Hepatocyte (in vitro differentiated cells): Measurements from ENCODE around the gene GBP7. TPM values are rescaled to one million over a fixed set of nuclear protein-coding genes. Genes with fewer than 3 reads are reported as not detected.
A peak's percentile ranks its signal among the peaks of the same experiment; 100 is the strongest.
"Not testable (repeated sequence)": the region's sequence is repeated elsewhere in the genome, so short reads cannot be mapped to it uniquely, and the experiment has no call there.

ENCODE experiments used
- DNase-seq: peaks from one replicate; pipeline ENCODE4 v3.0.0-alpha.2; 2016; ENCODE audit warnings: low spot score
- H2AFZ ChIP-seq: fragments of 200-600 bp; sonication (generic); 2 replicates; pipeline ENCODE4 v1.6.0; 2016; ENCODE audit warnings: antibody characterized with exemption, mild to moderate bottlenecking
- H3K27ac ChIP-seq: fragments of 200-600 bp; sonication (generic); 2 replicates; pipeline ENCODE4 v1.5.1; 2016; ENCODE audit warnings: mild to moderate bottlenecking
- H3K27me3 ChIP-seq: fragments of 200-600 bp; sonication (generic); 2 replicates; pipeline ENCODE4 v1.6.1; 2016
- H3K36me3 ChIP-seq: fragments of 200-600 bp; sonication (generic); replicated peaks from 2 replicates; pipeline ENCODE4 v1.5.1; 2016; ENCODE audit warnings: low read depth; ENCODE audit not compliant: insufficient read depth
- H3K4me1 ChIP-seq: fragments of 200-600 bp; sonication (generic); 2 replicates; pipeline ENCODE4 v1.5.1; 2016; ENCODE audit warnings: mild to moderate bottlenecking, moderate library complexity; ENCODE audit not compliant: insufficient read depth
- H3K4me2 ChIP-seq: fragments of 200-600 bp; sonication (generic); 2 replicates; pipeline ENCODE4 v1.6.0; 2016
- H3K4me3 ChIP-seq: fragments of 200-600 bp; sonication (generic); 2 replicates; pipeline ENCODE4 v1.5.1; 2016; ENCODE audit warnings: mild to moderate bottlenecking
- H3K79me2 ChIP-seq: fragments of 200-600 bp; sonication (generic); 2 replicates; pipeline ENCODE4 v1.6.0; 2017; ENCODE audit warnings: mild to moderate bottlenecking
- H3K9me2 ChIP-seq: fragments of 200-600 bp; sonication (generic); replicated peaks from 2 replicates; pipeline ENCODE4 v1.6.0; 2017; ENCODE audit warnings: mild to moderate bottlenecking; ENCODE audit not compliant: insufficient read depth
- H3K9me3 ChIP-seq: fragments of 200-600 bp; sonication (generic); 2 replicates; pipeline ENCODE4 v1.5.1; 2016; ENCODE audit warnings: low read depth, mild to moderate bottlenecking
- H4K20me1 ChIP-seq: fragments of 200-600 bp; sonication (generic); 2 replicates; pipeline ENCODE4 v1.6.0; 2016; ENCODE audit warnings: mild to moderate bottlenecking; ENCODE audit not compliant: insufficient read depth, poor library complexity, severe bottlenecking
- EZH2 ChIP-seq: fragments of 200-600 bp; sonication (generic); IDR thresholded peaks from 2 replicates; pipeline ENCODE4 v1.6.1; 2016; ENCODE audit warnings: antibody characterized with exemption, mild to moderate bottlenecking, borderline replicate concordance
- EZH2phosphoT487 ChIP-seq: fragments of 200-600 bp; sonication (generic); IDR thresholded peaks from one replicate; pipeline ENCODE4 v1.6.1; 2018; ENCODE audit warnings: antibody characterized with exemption, mild to moderate bottlenecking, low read depth, moderate library complexity; ENCODE audit not compliant: unreplicated experiment, severe bottlenecking
- WGBS: methylation state at CpG from one replicate; pipeline ENCODE4 v1.1.6; 2016; ENCODE audit warnings: low lambda C conversion rate; ENCODE audit errors: missing lambda C conversion rate; 5-methylcytosine and 5-hydroxymethylcytosine counted together
- polyA plus RNA-seq: library from polyadenylated mRNA; unstranded; fragments of >200 nt; fragmentation: Nextera tagmentation; extraction: Ambion mirVana; gene quantifications from 2 replicates; pipeline ENCODE4 v1.2.1, GENCODE V29; 2016
- total RNA-seq: library from RNA; depleted of rRNA; stranded (reverse); fragments of >200 nt; gene quantifications from 2 replicates; pipeline ENCODE4 v1.2.3, GENCODE V29; 2014
- TF ChIP-seq, protein P1 (sequence below): fragments of 200-600 bp; sonication (generic); IDR thresholded peaks from 2 replicates; pipeline ENCODE4 v1.5.1; 2016; ENCODE audit warnings: antibody characterized with exemption, mild to moderate bottlenecking; ENCODE audit not compliant: poor library complexity

GBP7 gene
- total and polyA plus RNA-seq, 2 experiments from 2014 or later, result 0.27 to 0.63 TPM

DNA sequence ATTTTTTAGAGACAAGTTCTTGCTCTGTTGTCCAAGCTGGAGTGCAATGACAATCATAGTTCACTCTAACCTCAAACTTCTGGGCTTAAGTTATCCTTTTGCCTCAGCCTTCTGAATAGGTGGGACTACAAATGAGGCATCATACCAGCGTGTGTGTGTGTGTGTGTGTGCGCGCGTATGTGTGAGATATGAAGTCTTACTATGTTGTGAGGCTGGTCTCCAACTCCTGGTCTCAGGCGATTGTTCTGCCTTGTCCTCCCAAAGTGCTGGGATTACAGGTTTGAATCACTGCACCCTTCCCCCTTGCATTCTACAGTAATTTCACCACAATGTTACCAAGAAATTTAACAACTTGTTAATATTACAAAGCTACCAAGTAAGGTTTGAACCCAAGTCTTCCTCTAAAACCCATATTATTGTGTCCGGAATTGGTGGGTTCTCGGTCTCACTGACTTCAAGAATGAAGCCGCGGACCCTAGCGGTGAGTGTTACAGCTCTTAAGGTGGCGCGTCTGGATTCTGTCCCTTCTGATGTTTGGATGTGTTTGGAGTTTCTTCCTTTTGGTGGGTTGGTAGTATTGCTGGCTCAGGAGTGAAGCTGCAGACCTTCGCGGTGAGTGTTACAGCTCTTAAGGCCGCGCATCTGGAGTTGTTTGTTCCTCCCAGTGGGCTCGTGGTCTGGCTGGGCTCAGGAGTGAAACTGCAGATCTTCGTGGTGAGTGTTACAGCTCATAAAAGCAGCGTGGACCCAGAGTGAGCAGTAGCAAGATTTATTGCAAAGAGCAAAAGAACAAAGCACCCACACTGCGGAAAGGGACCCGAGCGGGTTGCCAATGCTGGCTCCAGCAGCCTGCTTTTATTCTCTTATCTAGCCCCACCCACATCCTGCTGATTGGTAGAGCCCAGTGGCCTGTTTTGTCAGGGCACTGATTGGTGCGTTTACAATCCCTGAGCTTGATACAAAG, 48.9 kb downstream of the GBP7 start:
- DNase-seq, H4K20me1 ChIP-seq, H3K27me3 ChIP-seq, H3K9me3 ChIP-seq, H3K4me3 ChIP-seq, H3K9me2 ChIP-seq, H3K36me3 ChIP-seq, H3K79me2 ChIP-seq, H2AFZ ChIP-seq: not testable (repeated sequence)
- WGBS, result 82% methylated on average over 23 of the region's 23 CpGs
- H3K27ac ChIP-seq, result peak overlapping the region; percentile 78
- H3K4me2 ChIP-seq, result peak overlapping the region; percentile 39
- H3K4me1 ChIP-seq, result peaks cover 25% of the 10 kb centered on the region

DNA sequence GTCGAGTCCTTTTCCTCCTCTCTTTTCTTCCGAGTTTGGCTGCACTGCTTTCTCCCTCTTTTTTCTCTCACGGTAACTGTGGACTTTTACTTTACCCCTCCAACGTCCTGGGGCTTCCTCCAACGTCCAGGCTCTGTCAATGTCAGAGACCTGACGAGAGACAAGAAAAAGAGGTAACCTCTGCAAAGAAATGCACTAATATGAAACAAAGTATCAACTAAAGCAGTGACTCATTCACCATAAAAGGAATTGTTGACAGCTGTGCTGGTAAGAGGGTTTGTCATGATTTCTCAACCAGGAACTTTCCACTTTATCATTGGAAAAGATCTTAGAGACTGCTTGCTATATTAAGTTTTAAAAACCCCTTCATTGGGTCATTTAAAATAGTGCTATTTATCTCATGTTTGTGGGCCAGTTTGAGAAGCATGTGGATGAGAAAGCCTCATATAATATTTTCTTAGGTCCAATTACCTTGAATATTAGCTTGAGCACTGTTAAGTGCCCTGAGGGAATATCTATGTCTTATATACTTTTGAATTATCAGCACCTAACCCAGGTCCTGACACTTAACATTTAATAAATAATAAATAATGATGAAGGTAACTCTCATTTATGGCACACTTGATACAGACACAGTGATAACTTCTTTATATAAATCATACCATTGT, 49.8 kb downstream of the GBP7 start, which contains the start of gene GBP2:
Gene GBP2, minus strand, starts transcription at position 202 of the 668 bp plus-strand sequence. CDS start 4,148 bp downstream, outside the sequence.
- Histone ChIP-seq H3K27ac (peak within 1 kb of the TSS; percentile 87), H3K4me2 (peak within 1 kb of the TSS; percentile 70), H4K20me1 (no peaks in the 10 kb centered on the region), H3K27me3 (no peaks in the 10 kb centered on the region), H2AFZ (peak within 1 kb of the TSS; percentile 38), H3K9me3 (no peaks in the 10 kb centered on the region), H3K4me1 (peaks cover 25% of the 10 kb centered on the region), H3K9me2 (no peaks in the 10 kb centered on the region), H3K4me3 (no peak within 1 kb of the TSS), H3K36me3 (no peaks in the 10 kb centered on the region), H3K79me2 (peaks cover 9% of the 10 kb centered on the region)
- DNase-seq, result peak; percentile 77
- TF ChIP-seq EZH2, result no peak
- TF ChIP-seq, protein P1, sequence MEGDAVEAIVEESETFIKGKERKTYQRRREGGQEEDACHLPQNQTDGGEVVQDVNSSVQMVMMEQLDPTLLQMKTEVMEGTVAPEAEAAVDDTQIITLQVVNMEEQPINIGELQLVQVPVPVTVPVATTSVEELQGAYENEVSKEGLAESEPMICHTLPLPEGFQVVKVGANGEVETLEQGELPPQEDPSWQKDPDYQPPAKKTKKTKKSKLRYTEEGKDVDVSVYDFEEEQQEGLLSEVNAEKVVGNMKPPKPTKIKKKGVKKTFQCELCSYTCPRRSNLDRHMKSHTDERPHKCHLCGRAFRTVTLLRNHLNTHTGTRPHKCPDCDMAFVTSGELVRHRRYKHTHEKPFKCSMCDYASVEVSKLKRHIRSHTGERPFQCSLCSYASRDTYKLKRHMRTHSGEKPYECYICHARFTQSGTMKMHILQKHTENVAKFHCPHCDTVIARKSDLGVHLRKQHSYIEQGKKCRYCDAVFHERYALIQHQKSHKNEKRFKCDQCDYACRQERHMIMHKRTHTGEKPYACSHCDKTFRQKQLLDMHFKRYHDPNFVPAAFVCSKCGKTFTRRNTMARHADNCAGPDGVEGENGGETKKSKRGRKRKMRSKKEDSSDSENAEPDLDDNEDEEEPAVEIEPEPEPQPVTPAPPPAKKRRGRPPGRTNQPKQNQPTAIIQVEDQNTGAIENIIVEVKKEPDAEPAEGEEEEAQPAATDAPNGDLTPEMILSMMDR, result no peak
- TF ChIP-seq EZH2phosphoT487, result no peak
- WGBS, result 20% methylated on average over 6 of the region's 6 CpGs

DNA sequence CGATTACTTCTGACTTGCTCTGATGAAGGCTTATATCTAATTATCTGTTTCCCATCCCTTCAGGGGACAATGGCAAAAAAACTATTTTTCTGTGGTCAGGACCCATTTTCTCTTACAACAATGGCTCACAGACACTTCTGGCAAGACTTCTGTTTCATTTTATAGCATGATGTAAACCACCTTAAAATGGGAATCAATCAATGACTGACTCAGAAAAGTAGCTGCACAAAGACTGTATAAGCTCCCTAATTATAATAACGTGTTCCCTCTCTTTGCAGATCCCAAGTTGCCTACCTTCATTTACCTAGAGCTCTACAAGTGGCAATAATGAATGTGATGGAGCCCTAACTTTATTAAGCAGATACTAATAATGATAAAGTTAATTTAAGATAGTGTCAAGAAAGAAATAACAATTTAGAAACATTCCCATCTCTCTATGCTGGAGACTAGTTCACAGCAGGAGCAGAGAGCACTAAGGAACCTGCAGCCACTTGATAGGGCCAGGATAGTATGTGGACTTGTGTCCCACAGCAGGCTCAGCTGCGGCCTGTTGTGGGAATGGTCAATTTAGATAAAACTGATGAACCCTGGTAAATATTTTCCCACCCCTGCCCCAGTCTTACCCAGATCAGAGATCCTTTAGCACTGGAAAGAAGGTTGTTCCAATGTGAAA, 50.4 kb downstream of the GBP7 start:
- Histone ChIP-seq H3K9me3 (no peaks in the 10 kb centered on the region), H3K9me2 (no peaks in the 10 kb centered on the region), H3K4me3 (no peak overlapping the region), H3K27ac (peak overlapping the region; percentile 87), H3K4me1 (peaks cover 25% of the 10 kb centered on the region), H3K4me2 (peak overlapping the region; percentile 70), H3K27me3 (no peaks in the 10 kb centered on the region), H2AFZ (peak overlapping the region; percentile 38), H4K20me1 (no peaks in the 10 kb centered on the region), H3K79me2 (peaks cover 9% of the 10 kb centered on the region), H3K36me3 (no peaks in the 10 kb centered on the region)
- TF ChIP-seq EZH2phosphoT487 (no peak), EZH2 (no peak)
- TF ChIP-seq, protein P1, result no peak
- peak; percentile 25 for DNase-seq
- WGBS, result 57% methylated on average over 3 of the region's 3 CpGs
